Cortex of kidney (tissue), 1 donor: ENCODE results near the gene PRKCH.

Source experiments
- DNase-seq: peaks from one replicate; lab custom pipeline; 2025; lab: John Stamatoyannopoulos, UW

Gene PRKCH

GRCh38 chr14:61532123-61532505, 210.7 kb downstream of the PRKCH start:
- DNase-seq = no peak

GRCh38 chr14:61532763-61533162, 211.4 kb downstream of the PRKCH start:
- DNase-seq = no peak

GRCh38 chr14:61533513-61534255, 212.3 kb downstream of the PRKCH start:
- no peak for DNase-seq

- DNase-seq = no peak
Measured at GRCh38 chr14:61535032-61535431, 213.7 kb downstream of the PRKCH start.

- no peak for DNase-seq
Measured at GRCh38 chr14:61535458-61535857, 214.1 kb downstream of the PRKCH start.

- DNase-seq = no peak
Measured at GRCh38 chr14:61536661-61537562, 215.5 kb downstream of the PRKCH start.

GRCh38 chr14:61537563-61538463, 216.4 kb downstream of the PRKCH start:
- DNase-seq = no peak

- no peak for DNase-seq
Measured at GRCh38 chr14:61538464-61539022, 217.2 kb downstream of the PRKCH start.

GRCh38 chr14:61539631-61540030, 218.3 kb downstream of the PRKCH start:
- no peak for DNase-seq

GRCh38 chr14:61540931-61541330, 219.6 kb downstream of the PRKCH start:
- DNase-seq = no peak

GRCh38 chr14:61542848-61543790, 221.7 kb downstream of the PRKCH start:
- DNase-seq = no peak

GRCh38 chr14:61543946-61544345, 222.6 kb downstream of the PRKCH start:
- no peak for DNase-seq

- DNase-seq = no peak
Measured at GRCh38 chr14:61544448-61545330, 223.3 kb downstream of the PRKCH start.

- no peak for DNase-seq
Measured at GRCh38 chr14:61545726-61546455, 224.5 kb downstream of the PRKCH start.

- DNase-seq = no peak
Measured at GRCh38 chr14:61547186-61548069, 226.0 kb downstream of the PRKCH start.

- no peak for DNase-seq
Measured at GRCh38 chr14:61549425-61549824, 228.0 kb downstream of the PRKCH start.

GRCh38 chr14:61551384-61551783, 230.0 kb downstream of the PRKCH start:
- no peak for DNase-seq

- DNase-seq = no peak
Measured at GRCh38 chr14:61552241-61552640, 230.9 kb downstream of the PRKCH start.
